Fibroblast of mammary gland (primary cell): Measurements from ENCODE around the gene TPP1.

ENCODE experiments used
- DNase-seq: peaks from one replicate; pipeline ENCODE4 v3.0.0-alpha.2; 2010; ENCODE audit warnings: low read depth
- H3K4me3 ChIP-seq: 2 replicates; pipeline ENCODE4 v1.5.1; 2011; ENCODE audit warnings: low read depth, mild to moderate bottlenecking, low read length, moderate library complexity; ENCODE audit not compliant: control insufficient read depth
- CTCF ChIP-seq: conservative IDR thresholded peaks from 2 replicates; pipeline ENCODE4 v1.5.1; 2011; ENCODE audit warnings: low read depth, low read length, inconsistent platforms; ENCODE audit not compliant: control insufficient read depth, insufficient read depth

TPP1 gene

GRCh38 chr11:6579681-6580080 lies 39.5 kb downstream of the TPP1 start:
- no peak for DNase-seq
- TF ChIP-seq CTCF, result no peak
- no peak overlapping the region for H3K4me3 ChIP-seq

- no peak for DNase-seq
- no peak overlapping the region for H3K4me3 ChIP-seq
- TF ChIP-seq CTCF, result no peak
Measured at GRCh38 chr11:6578134-6578533, 41.1 kb downstream of the TPP1 start.

GRCh38 chr11:6576471-6577373 lies 42.5 kb downstream of the TPP1 start:
- peak; percentile 68 for DNase-seq

GRCh38 chr11:6574816-6575715 lies 44.2 kb downstream of the TPP1 start:
- H3K4me3 ChIP-seq, result no peak overlapping the region
- no peak for TF ChIP-seq CTCF
- no peak for DNase-seq

More at GRCh38 chr11:6576471-6577373, 42.5 kb downstream of the TPP1 start:
- no peak overlapping the region for H3K4me3 ChIP-seq
- no peak for TF ChIP-seq CTCF

GRCh38 chr11:6572215-6572614 lies 47.0 kb downstream of the TPP1 start:
- DNase-seq, result peak; percentile 83
- no peak for TF ChIP-seq CTCF
- H3K4me3 ChIP-seq, result no peak overlapping the region

- DNase-seq, result no peak
- TF ChIP-seq CTCF, result no peak
- H3K4me3 ChIP-seq, result no peak overlapping the region
Measured at GRCh38 chr11:6571434-6572008, 47.7 kb downstream of the TPP1 start.
